NCI-H748 (cell line): ENCODE measurements around the gene CRACR2A.

Source experiments
- DNase-seq: peaks from one replicate; lab custom pipeline; 2025; ENCODE audit not compliant: unreplicated experiment; lab: John Stamatoyannopoulos, UW

CRACR2A gene

GRCh38 chr12:3571724-3572123 is 181.2 kb downstream of the CRACR2A start:
- DNase-seq: no peak

- DNase-seq: no peak
These were observed 181.6 kb downstream of the CRACR2A start for GRCh38 chr12:3571323-3571722.

- DNase-seq: no peak
These were observed 184.2 kb downstream of the CRACR2A start for GRCh38 chr12:3568695-3569094.

DNA sequence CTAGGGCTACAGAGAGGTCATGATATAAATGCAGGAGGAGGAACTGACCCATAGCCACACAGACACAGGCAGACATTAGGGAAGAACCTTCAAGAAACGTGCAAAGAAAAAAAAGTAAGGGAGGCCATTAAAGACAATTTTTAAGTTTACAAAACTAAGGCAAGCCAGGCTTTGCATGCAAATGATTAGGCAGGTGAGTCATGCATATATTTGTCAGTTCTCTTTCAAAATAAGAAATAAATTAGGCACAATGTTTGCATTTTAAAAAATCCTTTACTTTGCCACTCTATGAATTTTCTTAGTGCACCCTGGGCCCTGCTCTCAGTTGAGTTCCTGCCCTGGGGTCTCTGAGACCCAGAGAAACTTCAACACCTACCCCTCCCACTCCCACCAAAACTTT is 186.9 kb downstream of the CRACR2A start:
- DNase-seq: no peak
